Measurements from ENCODE around the gene TOX2. TPM values are rescaled to one million over a fixed set of nuclear protein-coding genes. Genes with fewer than 3 reads are reported as not detected.
A peak's percentile ranks its signal among the peaks of the same experiment; 100 is the strongest.

Gene TOX2
- total RNA-seq, 6 experiments from 2014 or later: 1.5 to 5.0 (median 2.2) TPM

DNA sequence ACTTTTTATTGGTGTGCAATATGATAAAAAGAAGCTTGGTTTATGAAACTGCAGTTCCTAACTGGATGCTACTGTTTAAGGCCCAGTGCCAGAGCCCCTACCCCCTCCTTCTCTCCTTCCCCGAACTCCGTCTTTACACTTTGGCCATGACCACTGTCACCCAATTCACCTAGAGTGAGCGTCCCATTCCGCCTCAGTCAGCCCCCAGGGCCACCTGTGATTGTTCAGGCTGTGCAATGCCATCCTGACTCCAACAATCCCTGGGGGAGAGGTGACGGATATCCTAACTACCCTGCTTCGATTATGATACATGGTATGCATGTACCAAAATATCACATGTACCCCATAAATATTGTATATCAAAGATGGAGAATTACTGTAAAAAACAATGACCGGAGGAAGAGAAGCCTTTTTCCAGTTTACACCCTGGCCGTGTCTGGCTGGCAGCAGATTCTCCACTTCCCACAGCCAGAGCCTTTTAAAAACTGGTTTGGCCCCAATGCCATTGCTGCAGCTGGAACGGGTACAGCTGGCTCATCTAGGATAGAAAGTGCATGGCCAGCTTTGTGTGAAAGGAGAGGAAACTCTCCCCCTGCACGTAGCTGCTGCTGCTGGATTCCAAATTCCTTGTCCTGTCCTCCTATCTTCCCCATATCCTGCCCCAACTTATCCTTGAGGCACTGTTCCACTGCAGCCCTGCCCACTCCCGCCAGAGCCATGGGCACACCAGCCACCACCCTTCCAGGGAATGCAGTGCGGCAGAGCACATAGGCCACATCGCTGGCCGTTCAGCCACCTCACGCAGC lies 172.6 kb downstream of the TOX2 start:
- Histone ChIP-seq H3K9me3 (no peaks in the 10 kb centered on the region), H3K4me1 (no peaks in the 10 kb centered on the region), H3K36me3 (no peaks in the 10 kb centered on the region), H3K27ac (no peak overlapping the region), H3K4me3 (no peak overlapping the region), H3K27me3 (no peaks in the 10 kb centered on the region)
- intact Hi-C loops (cut with DNase I): no loop called here
- TF ChIP-seq POLR2A (IDR thresholded peaks at IDR 0.05): no peak
- TF ChIP-seq, protein P1, sequence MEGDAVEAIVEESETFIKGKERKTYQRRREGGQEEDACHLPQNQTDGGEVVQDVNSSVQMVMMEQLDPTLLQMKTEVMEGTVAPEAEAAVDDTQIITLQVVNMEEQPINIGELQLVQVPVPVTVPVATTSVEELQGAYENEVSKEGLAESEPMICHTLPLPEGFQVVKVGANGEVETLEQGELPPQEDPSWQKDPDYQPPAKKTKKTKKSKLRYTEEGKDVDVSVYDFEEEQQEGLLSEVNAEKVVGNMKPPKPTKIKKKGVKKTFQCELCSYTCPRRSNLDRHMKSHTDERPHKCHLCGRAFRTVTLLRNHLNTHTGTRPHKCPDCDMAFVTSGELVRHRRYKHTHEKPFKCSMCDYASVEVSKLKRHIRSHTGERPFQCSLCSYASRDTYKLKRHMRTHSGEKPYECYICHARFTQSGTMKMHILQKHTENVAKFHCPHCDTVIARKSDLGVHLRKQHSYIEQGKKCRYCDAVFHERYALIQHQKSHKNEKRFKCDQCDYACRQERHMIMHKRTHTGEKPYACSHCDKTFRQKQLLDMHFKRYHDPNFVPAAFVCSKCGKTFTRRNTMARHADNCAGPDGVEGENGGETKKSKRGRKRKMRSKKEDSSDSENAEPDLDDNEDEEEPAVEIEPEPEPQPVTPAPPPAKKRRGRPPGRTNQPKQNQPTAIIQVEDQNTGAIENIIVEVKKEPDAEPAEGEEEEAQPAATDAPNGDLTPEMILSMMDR (IDR thresholded peaks at IDR 0.05): no peak
- 74% methylated on average over 8 of the region's 15 CpGs for WGBS (ENCODE audit: insufficient coverage, low coverage, low lambda C conversion rate, missing lambda C conversion rate)
- DNase-seq: no peak
- no peak for ATAC-seq

DNA sequence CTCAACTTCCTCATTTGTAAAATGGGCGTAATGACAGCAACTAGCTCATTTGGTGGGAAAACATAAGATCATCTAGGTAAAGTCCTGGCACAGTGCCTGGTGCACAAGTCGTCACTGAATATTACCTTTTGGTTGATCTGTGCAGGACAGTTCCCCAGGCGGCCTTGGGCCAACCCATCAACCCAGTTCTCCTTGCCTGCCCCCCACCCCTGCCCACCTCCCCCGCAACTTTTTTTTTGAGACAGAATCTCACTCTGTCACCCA lies 173.1 kb downstream of the TOX2 start:
- WGBS (ENCODE audit: insufficient coverage, low coverage, low lambda C conversion rate, missing lambda C conversion rate): 61% methylated on average over 2 of the region's 4 CpGs
- Histone ChIP-seq H3K27me3 (no peaks in the 10 kb centered on the region), H3K4me3 (no peak overlapping the region), H3K27ac (no peak overlapping the region), H3K4me1 (no peaks in the 10 kb centered on the region), H3K36me3 (no peaks in the 10 kb centered on the region), H3K9me3 (no peaks in the 10 kb centered on the region)
- ATAC-seq (no peak), DNase-seq (no peak)
- intact Hi-C loops (cut with DNase I): no loop called here
- no peak for TF ChIP-seq POLR2A (IDR thresholded peaks at IDR 0.05)
- TF ChIP-seq, protein P1 (IDR thresholded peaks at IDR 0.05): no peak

DNA sequence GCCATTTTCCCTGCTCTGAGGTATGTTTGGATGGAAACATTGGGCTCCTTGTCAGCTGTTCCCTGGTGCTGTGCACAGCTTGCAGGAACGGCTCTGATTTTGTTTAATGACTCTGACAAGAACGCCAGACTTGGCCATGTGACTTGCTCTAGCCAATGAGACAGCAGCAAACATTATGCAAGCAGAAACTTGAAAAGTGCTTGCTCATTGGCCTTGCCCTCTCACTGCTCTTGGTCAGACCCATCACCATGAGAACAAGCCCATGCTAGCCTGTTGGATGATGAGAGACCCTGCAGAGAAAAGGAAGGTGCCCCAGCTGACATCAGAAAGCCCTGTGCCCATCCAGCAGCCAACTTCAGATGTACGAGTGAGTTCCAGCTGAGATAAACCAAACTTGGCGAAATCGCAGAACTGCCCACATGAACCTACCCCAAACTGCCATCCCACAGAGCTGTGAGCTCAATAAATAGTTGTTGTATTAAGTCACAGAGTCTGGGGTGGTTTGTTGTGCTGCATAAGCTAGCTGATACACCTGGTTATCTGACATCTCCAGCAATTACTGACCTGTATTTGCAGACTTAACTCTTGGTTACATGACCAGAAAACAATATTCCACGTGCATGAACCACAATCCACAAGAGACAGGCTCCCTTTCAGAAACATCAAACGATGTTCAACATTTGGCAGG lies 175.5 kb downstream of the TOX2 start:
- no peak for DNase-seq
- WGBS (ENCODE audit: insufficient coverage, low coverage, low lambda C conversion rate, missing lambda C conversion rate): 7% methylated on average over 3 of the region's 7 CpGs
- intact Hi-C loops (cut with DNase I): no loop called here
- no peak overlapping the region for H3K27ac ChIP-seq
- TF ChIP-seq POLR2A (IDR thresholded peaks at IDR 0.05): no peak
- TF ChIP-seq, protein P1 (IDR thresholded peaks at IDR 0.05): no peak
- H3K9me3 ChIP-seq: no peaks in the 10 kb centered on the region
- H3K4me1 ChIP-seq: no peaks in the 10 kb centered on the region
- H3K36me3 ChIP-seq: no peaks in the 10 kb centered on the region
- H3K27me3 ChIP-seq: no peaks in the 10 kb centered on the region
- H3K4me3 ChIP-seq: no peak overlapping the region
- ATAC-seq: peak in 3 of 4 donors; percentile 48 to 77 (median 72)

DNA sequence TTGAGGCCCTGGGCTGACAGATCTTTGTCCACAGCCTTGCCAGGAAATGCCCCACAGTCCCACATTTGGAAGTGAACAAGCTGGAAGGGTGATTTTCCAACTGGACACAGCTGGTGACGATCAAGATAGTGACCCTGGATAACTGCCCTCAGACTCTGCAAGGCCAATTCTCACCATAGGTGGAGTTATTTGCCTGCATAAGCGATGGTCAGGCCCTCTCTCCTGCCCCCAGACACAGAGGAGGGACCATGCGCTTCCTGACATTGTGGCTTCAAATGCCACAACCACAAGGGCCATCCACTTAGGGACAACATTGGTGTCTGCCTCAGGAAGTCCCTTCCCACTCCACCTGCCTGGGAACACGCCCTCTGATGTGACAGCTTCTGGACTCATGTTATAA lies 176.4 kb downstream of the TOX2 start:
- Histone ChIP-seq H3K9me3 (no peaks in the 10 kb centered on the region), H3K4me3 (no peak overlapping the region), H3K4me1 (no peaks in the 10 kb centered on the region), H3K27me3 (no peaks in the 10 kb centered on the region), H3K27ac (no peak overlapping the region), H3K36me3 (no peaks in the 10 kb centered on the region)
- no peak for TF ChIP-seq POLR2A (IDR thresholded peaks at IDR 0.05)
- TF ChIP-seq, protein P1 (IDR thresholded peaks at IDR 0.05): no peak
- DNase-seq: no peak
- intact Hi-C loops (cut with DNase I): no loop called here
- 67% methylated on average over 1 of the region's 4 CpGs for WGBS (ENCODE audit: insufficient coverage, low coverage, low lambda C conversion rate, missing lambda C conversion rate)
- no peak for ATAC-seq
